Loucy (cell line): ENCODE measurements around the gene C3orf20.

ENCODE experiments used
- EZH2phosphoT487 ChIP-seq: fragments of 200-600 bp; IDR thresholded peaks from 2 replicates; pipeline ENCODE4 v1.6.1; 2018; ENCODE audit warnings: antibody characterized with exemption, mild to moderate bottlenecking, moderate library complexity, borderline replicate concordance
- TF ChIP-seq, protein P1 (sequence below): fragments of 200-600 bp; sonication (generic); conservative IDR thresholded peaks from 2 replicates; pipeline ENCODE4 v1.5.1; 2014; ENCODE audit warnings: mild to moderate bottlenecking, antibody characterized with exemption, low read length

DNA sequence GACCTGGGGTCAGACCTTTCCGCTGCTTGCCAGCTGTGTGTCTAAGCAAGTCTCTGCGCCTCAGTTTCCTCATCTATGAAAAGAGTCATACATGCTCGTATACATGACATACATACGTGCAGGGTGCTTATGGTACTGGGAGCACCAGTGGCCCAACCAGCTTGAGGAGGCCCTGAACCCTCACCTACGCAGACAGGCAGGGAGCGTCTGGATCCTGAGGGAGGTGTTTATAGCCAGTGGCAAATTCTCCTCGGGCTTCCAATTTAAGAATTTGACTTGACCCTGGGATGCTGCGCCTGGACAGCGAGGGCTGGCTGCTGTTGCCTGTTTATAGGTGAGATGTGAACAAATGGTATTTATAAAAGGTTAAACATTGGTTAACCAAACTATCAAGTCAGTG, 126.1 kb downstream of the C3orf20 start:
- TF ChIP-seq, protein P1, sequence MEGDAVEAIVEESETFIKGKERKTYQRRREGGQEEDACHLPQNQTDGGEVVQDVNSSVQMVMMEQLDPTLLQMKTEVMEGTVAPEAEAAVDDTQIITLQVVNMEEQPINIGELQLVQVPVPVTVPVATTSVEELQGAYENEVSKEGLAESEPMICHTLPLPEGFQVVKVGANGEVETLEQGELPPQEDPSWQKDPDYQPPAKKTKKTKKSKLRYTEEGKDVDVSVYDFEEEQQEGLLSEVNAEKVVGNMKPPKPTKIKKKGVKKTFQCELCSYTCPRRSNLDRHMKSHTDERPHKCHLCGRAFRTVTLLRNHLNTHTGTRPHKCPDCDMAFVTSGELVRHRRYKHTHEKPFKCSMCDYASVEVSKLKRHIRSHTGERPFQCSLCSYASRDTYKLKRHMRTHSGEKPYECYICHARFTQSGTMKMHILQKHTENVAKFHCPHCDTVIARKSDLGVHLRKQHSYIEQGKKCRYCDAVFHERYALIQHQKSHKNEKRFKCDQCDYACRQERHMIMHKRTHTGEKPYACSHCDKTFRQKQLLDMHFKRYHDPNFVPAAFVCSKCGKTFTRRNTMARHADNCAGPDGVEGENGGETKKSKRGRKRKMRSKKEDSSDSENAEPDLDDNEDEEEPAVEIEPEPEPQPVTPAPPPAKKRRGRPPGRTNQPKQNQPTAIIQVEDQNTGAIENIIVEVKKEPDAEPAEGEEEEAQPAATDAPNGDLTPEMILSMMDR = no peak
- TF ChIP-seq EZH2phosphoT487 = no peak
